ENCODE measurements around the gene SNX27.

SNX27 gene

GRCh38 chr1:151713044-151713443 is 101.2 kb downstream of the SNX27 start:
- no peak overlapping the region for H3K4me3 ChIP-seq (ENCODE audit: low read length)
- TF ChIP-seq CTCF (IDR thresholded peaks at IDR 0.05; ENCODE audit: insufficient read depth, low read depth, low read length, missing control alignments) = no peak

GRCh38 chr1:151713874-151714273 is 102.0 kb downstream of the SNX27 start:
- no peak for TF ChIP-seq CTCF (IDR thresholded peaks at IDR 0.05; ENCODE audit: insufficient read depth, low read depth, low read length, missing control alignments)
- H3K4me3 ChIP-seq (ENCODE audit: low read length) = no peak overlapping the region
- DNase-seq (ENCODE audit: low read depth) = peak; percentile 78

More at GRCh38 chr1:151713044-151713443, 101.2 kb downstream of the SNX27 start:
- no peak for DNase-seq (ENCODE audit: low read depth)

GRCh38 chr1:151714820-151715725 is 103.2 kb downstream of the SNX27 start:
- DNase-seq (ENCODE audit: low read depth) = no peak
- no peak overlapping the region for H3K4me3 ChIP-seq (ENCODE audit: low read length)
- TF ChIP-seq CTCF (IDR thresholded peaks at IDR 0.05; ENCODE audit: insufficient read depth, low read depth, low read length, missing control alignments) = no peak

GRCh38 chr1:151715726-151716404 is 104.0 kb downstream of the SNX27 start:
- no peak for TF ChIP-seq CTCF (IDR thresholded peaks at IDR 0.05; ENCODE audit: insufficient read depth, low read depth, low read length, missing control alignments)
- no peak for DNase-seq (ENCODE audit: low read depth)
- H3K4me3 ChIP-seq (ENCODE audit: low read length) = no peak overlapping the region

- TF ChIP-seq CTCF (IDR thresholded peaks at IDR 0.05; ENCODE audit: insufficient read depth, low read depth, low read length, missing control alignments) = no peak
- no peak for DNase-seq (ENCODE audit: low read depth)
These were observed 104.5 kb downstream of the SNX27 start for GRCh38 chr1:151716405-151716762.

GRCh38 chr1:151716771-151717631 is 105.2 kb downstream of the SNX27 start, which contains the start of gene CELF3:
TSS of gene CELF3 (minus strand) at chr1:151716803. CDS start at chr1:151716020, 783 bp downstream.
- no peak for TF ChIP-seq CTCF (IDR thresholded peaks at IDR 0.05; ENCODE audit: insufficient read depth, low read depth, low read length, missing control alignments)
- H3K4me3 ChIP-seq (ENCODE audit: low read length) = no peak within 1 kb of the TSS
- DNase-seq (ENCODE audit: low read depth) = peak; percentile 21

More at GRCh38 chr1:151716405-151716762, 104.5 kb downstream of the SNX27 start:
- no peak overlapping the region for H3K4me3 ChIP-seq (ENCODE audit: low read length)

All from epithelial cell of esophagus (primary cell).